ENCODE results near the gene SZT2.
"Not testable (repeated sequence)": the region's sequence is repeated elsewhere in the genome, so short reads cannot be mapped to it uniquely, and the experiment has no call there.

SZT2 gene

DNA sequence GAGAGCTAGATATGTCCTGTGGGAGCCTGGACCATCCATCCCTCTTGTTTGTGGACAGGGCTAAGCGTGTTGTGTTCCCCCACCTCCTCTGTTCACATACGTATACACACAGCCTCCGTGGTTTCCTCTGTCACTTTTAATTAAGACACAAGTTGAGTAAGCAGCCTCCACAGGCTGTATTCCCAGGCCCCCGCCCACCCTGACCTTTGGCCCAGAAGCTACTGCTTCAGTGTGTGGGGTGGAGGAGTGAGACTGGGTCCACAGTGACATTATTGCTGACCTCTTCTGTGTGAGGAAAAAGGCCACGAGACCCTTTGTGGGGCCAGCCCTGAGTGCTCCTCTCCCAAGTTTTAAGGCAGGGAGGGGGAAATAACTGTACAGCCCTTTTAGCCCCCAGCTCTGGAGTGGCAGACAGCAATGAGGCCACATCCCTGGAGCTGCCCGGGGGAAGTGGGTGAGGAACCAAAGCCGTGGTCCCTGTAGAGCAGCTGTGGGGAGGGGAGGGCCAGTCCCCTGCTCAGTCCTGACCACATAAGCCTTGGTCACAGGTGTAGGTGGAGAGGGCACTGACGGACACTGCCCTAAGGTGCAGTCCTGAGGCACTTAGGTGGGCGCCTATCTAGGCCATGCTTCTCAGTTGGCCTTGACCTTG is 26.3 kb upstream of the SZT2 start:
- DNase-seq: no peak

GRCh38 chr1:43363935-43364525 is 25.7 kb upstream of the SZT2 start:
- DNase-seq: no peak

- no peak for DNase-seq
Measured at GRCh38 chr1:43365678-43366077, 24.0 kb upstream of the SZT2 start.

DNA sequence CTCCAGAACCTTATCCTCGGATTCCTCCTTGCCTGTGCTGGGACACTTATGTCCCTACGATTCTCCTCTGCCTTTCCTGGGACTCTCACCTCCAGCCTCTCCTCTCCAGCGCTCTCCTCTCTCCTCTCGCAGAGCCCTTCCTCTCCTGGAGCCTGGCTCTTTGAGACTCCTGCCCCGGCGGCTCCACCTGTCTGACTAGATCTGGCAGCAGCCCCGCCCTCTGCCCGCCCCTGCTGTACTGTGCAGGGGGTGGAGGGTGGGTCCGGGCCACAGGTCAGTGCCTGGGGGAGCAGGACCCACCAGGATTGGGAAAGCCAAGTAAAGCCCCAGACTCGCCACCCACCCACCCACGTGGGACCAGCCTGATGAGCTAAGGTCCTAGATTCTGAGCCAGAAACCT is 23.5 kb upstream of the SZT2 start:
- DNase-seq: no peak

DNA sequence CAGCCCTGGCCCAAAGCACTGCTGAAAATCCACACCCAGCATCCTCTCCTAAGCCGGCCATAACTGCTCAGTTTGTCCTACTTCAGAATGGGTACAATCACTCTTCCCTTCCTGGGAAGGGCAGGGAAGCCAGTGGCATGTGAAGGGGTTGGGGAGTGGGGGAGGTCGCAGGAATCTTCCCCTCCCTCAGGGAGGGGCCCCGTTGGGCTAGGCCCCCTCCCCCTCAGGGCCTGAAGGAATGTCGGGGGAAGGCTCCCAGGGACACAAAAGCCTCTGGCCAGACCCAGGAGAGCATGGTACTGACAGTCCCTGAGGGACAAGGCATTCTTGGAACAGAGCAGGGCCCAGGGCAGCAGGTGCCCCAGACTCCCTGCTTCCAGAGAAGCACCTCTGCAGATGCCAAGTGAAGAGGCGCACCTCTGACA is 23.1 kb upstream of the SZT2 start:
- no peak for DNase-seq

DNA sequence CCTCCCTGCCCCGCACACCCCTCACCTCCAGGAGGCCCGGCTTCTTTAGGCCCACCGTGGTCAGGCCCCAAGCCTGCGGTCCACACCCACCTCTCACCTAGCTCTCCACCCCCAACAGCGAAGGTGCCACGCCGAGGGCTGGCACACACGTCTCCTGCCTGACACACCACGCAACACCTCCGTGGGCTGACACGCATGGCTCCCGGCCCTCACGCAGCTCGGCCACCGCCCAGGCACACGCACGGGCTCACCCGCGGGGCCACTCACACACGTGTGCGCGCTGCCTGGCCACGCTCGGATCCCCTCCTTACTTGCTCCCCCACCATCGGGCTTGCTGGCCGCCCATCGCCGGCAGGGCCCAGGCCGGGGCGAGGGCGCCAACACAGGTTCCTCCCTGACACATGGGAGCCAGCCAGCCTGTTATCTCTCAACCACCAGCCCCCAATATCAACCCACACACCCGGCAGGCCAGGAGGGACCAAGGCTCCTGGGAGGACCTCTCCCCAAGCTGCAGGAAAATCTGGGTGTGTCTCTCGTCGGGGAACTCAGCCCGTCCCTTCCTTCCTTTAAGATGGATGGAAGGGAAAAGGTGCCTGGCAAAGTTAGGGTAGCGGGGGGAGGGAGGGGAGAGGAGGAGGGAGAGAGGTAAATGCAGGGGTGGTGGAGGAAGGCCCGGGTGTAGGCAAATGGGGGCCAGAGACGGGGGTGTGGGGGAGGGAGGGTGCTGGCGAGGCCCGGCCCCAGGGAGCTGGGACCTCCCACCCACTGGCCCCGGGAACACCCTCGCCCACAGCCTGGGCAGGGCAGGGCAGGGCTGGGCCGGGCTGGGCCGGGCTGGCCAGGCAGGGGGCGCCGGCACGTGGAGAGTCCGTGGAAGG is 22.4 kb upstream of the SZT2 start:
- no peak for DNase-seq

GRCh38 chr1:43367904-43368645 is 21.6 kb upstream of the SZT2 start, which contains the start of gene ELOVL1:
ELOVL1 (minus strand) TSS chr1:43368011; CDS start chr1:43365609, 2,402 bp downstream.
- DNase-seq: peak; percentile 63 to 76

DNA sequence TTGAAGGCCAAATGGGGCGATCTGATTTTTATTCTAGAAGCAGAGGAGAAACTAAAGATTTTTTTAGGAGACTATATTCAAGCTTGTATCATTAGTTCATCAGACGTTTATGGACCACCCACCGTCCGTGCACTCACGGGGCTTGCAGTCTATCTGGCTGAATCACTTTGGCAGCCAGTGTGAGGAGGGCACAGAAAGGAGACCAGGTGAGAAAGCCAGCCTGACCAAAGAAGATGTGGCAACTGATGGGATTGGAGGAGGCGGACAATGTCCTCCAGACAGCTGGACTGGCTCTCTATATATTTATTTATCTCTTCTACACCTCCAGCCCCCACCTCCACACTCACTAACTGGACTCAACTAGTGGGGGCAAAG is 21.1 kb upstream of the SZT2 start:
- DNase-seq: no peak

DNA sequence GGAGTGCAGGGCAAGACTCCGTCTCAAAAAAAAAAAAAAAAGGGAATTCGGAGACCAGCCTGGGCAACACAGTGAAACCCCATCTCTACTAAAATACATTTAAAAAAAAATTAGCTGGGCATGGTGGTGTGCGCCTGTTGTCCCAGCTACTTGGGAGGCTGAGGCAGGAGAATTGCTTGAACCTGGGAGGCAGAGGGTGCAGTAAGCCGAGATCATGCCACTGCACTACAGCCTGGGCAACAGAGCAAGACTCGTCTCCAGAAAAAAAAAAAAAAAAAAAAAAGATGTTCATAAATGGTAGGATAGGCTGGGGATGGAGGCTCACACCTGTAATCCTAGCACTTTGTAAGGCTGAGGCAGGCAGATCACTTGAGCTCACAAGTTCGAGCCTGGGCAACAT is 19.9 kb upstream of the SZT2 start:
- DNase-seq: not testable (repeated sequence)

DNA sequence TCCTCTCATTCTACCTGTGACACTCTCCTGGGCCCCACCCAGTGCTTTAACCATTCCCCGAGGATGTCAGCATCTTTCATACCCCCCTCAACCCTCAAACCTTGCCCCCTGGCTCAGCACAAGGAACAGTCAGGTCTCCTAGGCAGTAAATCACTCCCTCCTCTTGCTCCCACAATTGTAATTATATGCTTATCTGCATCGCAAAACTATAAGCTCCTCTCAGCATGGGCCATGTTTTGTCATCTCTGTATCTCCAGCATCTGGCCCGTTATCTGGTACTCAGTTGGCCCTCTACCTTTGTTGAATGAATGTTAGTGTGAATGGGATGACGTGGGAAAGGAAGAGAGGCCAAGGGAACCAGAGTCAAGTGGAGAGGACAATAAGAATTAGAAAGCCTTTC is 19.1 kb upstream of the SZT2 start:
- DNase-seq: no peak

GRCh38 chr1:43372172-43372571 is 17.5 kb upstream of the SZT2 start:
- DNase-seq: no peak

DNA sequence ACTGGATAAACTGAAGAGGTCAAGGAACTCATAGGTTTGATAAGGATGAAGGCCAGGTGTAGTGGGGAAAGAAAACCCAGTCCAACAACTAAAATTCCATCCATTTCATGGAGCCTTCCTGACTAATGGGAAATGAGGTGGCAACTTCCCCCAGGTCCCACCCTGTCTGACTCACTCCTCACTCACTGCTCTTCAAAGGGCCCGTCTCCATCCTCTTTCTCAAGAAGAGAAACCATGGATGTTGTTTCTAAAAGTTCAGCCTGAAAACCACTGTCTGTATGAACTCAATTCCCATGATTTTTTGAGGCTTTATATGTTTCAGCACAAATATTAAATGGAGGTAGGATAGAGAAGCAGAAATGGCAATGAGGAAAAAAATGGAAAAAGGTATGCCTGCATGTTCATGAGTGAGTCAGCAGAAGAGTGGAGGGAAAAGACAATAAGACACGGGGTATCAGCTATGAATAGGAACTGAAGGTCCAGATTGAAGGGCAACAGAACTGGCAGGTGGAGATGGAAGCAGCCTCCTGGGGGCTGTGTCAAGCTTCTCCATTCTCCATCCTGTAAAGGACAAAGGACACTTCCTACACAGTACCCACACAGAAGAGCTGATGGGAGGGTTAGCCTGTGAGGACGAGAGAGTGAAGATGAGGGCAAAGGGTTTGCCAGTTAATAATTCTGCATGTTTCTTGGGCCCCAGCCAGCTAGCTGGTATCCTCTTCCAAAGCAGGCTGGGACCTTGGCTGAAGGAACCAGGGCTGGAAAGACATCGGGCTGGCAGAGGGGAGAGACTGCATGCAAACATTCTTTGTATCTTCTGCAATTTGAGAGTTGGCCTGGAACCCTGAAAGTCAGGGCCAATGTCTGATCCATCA is 16.4 kb upstream of the SZT2 start:
- no peak for DNase-seq

DNA sequence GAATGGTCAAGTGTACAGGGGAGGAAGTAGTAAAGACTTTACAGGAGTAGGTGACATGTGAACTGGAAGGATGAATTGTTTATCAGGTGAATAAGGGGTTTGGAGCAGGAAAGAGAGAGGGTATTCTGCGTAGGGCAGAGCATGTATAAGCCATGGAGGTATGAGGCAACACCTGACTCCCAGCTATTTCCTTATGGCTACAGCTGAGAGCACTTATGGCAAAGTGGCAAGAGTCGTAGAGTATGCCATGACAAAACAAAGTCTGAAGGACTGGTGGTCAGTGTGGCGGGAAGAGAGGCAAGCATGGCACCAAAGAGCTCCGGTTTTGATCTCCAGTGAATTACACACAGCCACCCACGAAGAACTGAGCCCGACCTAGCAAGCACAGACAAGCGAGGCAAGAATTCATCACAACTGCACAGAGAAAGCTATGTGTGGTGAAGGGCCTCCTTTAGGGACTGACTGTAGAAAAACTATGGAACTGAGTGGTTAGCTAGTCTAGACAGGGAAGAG is 12.9 kb upstream of the SZT2 start:
- no peak for DNase-seq

GRCh38 chr1:43377831-43378230 is 11.9 kb upstream of the SZT2 start:
- no peak for DNase-seq

DNA sequence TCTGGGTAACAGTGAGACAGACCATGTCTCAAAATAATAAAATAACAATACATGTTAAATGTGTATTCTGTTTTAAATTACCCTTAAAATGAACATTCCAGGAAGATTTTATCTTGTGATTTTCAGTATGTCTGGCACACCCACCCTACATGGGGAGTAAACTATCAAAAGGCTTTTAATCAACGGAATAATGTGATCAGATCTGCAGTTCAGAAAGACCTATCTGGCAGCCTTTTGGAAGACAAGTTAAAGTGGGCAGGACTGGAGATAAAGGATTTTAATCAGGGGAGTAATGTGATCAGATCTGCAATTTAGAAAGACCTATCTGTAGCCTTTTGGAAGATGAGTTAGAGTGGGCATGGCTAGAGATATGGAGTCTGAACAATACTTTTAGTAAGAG is 10.2 kb upstream of the SZT2 start:
- DNase-seq: no peak

DNA sequence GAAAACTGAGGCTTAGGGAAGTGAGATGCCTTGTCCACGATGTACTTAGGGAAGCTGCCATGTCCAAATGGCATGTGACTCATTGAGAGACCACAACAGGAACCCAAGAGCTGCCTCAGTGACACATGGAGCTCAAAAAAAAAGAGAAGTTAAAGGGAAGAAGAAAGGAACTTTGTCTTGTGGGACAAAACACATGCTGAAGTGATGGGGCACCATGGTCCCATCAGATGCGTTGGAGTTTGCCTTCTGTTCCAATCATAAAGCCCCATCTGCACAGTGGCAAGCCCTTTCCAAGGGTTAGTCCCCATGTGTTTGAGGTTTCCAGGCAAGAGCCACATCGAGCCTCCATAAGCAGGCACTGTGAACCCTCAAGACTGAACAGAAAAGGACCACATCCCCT is 8.1 kb upstream of the SZT2 start:
- no peak for DNase-seq

DNA sequence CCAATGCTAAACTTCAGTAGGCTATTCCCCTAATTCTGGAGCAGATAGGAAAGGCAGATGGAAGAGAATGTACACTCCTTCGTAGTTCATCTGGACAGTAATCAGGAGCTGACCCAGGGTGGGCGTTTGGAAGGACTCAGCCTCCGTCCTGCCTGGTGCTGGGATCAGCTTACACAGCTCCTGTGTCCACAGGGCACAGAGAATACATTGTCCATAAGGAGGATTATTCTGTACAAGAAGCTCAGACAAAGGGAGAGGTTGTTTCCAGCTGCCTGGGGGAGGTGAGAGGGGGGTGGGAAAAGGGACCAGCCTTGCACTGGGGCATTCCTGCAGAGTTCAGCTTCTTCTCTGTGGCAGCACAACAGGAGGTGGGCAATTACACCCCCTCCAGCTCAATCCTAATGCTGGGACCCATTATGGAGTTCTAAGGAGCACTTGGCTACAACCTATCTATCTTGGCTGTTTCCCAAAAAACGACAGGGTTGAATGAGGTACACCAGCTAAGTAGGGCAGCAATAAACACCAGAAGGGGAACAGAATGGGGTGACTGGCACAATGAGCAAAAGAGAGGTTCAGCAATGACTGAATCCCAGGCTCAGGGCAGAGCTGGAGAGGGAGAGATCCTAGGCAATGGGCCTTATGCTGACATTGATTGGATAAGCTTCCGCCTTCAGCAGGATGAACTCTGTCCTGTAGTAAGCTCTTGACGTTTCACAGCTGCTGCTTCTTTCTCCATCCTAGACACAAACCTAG is 7.5 kb upstream of the SZT2 start:
- DNase-seq: no peak

DNA sequence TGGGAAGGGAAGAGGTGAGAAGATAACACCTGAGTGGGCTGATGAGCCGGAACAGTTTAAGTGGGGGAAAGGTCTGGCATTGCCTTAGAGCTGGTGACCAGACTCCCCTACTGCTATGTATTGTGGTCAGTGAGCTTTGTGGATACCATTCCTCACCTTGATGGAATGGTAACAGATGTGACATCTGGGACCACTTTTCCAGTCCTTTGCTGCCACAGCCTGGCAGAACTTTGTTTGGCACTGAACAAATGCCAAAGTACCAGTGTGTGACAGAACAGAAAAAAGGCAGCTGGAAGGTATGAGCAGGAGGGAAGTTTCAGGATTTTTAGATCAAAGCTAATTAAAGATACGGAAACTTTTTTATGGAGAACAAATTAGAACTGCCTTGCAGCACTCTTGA is 6.2 kb upstream of the SZT2 start:
- no peak for DNase-seq

GRCh38 chr1:43386676-43387075 is 3.0 kb upstream of the SZT2 start:
- DNase-seq: no peak

DNA sequence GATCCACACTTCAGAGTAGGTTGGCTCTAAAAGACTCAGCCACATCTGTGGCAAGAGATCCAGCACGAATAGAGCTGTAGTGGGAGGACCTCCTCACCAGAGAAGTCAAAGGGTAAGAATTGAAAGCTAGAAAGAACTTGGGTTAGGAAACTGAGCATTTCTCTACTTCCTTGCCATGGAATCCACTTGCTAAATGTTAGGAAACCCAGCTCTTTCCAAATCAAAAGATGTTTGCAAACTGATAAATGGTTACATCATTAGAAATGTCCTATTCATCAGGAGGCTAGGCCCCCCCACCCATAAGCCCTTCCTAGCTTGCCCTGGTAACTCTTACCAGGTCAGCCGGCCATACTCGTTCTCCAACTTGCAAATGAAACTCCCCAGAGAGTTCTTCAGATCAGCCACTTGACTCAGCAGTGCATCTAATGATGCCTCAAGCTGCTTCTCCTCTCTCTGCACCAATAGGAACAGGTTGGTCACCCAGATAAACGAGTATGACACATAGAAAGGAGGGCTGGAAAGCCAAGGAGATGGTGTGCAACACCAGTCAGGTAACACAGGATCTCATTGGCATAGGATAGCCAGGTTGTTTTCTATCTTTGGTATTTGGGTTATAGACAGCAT is 1.6 kb upstream of the SZT2 start:
- no peak for DNase-seq

DNA sequence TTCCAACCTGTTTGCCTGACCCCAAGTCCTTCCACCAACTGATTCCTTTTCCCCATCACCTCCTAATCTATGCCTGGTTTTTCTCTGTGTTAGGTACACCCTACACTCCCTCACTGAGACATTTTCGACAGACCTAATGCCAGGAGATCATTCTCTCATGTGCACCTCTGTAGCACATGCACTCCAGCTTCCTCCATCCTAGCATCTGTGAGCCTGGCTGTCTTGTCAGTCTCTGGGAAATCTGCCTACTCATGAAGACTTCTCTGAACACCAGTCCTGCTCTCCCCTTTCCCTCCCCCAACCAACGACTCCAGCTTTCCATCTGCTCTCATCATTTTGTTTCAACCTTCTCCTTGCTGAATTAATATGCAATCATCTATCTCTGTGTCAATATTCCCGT is 1.1 kb upstream of the SZT2 start:
- no peak for DNase-seq

Data from NCI-H1930 (cell line).